Endometrial microvascular endothelial cells (primary cell): ENCODE data around the gene ANKMY1. TPM values are rescaled to one million over a fixed set of nuclear protein-coding genes. Genes with fewer than 3 reads are reported as not detected.

Experiments used
- in situ Hi-C: cut with HindIII; loops from 2 replicates; pipeline ENCODE4 v1.10.0; 2017; ENCODE audit warnings: low sequenced_read_pairs, low pct_unique_long_range_greater_than_20kb; ENCODE audit errors: inconsistent ontology term
- total RNA-seq: library from RNA; depleted of rRNA; stranded (reverse); fragments of >200 nt; gene quantifications from one replicate; pipeline ENCODE4 v1.2.3, GENCODE V29; 2015; ENCODE audit errors: inconsistent ontology term

The ANKMY1 gene
- total RNA-seq, 1 donor from 2014 or later: 3.0 TPM

GRCh38 chr2:240459401-240460252 is 98.2 kb downstream of the ANKMY1 start:
- in situ Hi-C loops: no loop called here

- in situ Hi-C loops: no loop called here
These were observed 98.8 kb downstream of the ANKMY1 start for GRCh38 chr2:240458900-240459391.

DNA sequence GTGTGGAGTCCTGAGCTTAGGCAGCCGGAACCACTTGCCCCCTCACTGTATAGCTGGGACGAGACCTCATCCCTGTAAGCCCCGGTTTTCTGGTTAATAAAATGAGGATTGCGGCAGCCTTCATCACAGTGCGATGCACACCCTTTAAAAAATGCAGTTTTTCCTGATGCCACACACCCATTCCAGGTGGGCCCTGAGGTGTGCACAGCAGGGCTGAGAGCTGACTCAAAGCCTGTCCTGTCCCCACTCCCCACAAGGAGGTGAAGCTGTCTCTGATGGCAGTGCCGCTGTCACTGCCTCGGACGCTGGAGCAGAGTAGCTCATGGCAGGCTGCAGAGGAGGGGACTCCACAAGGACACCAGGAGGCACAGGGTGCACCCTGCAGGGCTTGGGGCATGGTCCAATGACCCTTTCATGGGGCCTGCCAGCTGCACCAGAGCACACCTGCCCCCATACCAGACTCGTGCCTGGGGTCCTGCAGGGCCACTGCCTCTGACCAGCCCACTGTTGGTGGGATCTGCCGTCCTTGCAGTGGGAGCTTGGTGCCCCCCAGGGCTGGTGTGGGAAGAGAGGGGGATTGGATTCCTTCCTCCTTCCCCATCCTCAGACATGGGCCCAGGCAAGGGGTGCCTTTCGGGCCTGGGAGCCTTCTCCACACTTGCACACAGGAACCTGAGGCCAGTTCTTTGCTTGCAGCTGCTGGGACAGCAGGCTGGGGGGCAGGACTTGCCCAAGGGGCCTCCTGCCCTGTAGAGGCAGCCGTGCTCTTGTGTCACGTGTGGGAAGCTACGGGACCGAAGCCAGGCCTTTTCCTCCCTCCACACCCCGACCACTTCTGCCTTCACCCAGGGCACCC is 99.5 kb downstream of the ANKMY1 start:
- in situ Hi-C loops: no loop called here

GRCh38 chr2:240457223-240458043 is 100.4 kb downstream of the ANKMY1 start:
- in situ Hi-C loops: no loop called here

DNA sequence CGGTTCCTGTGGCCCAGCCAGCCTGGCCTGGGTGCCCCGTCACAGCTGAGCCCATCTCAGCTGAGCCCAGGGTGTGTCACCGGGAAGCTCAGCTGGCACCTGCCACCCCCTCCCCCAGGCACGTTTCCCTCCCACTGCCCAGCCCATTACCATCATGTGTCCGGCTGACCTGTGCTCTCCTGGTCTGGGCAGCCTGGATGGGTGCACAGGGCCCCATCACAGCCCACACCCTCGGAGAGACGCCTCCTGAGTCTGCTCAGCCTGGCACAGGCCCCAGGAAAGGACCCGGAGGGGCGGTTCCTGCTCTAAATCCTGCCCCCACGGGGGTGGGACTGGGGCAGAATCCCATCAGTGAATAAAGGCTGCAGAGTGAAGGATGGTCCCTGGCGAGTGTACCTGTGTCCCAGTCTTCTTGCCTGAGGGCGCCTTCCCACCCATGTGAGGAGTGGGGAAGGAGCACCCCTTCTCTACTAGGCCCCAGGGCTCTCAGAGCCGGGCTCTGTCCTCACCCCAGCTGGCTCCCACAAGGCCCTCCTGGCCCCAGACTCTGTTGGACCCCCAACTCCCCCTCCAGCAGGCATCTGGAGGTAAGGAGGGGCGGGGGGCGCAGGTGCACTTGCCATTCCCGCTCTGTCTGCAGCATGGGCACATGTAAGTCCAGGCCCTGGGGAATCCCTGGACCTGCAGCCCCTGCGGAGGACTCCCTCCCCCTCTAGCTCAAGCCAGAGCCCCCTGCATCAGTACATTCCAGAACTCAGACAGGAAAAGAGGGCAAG is 101.2 kb downstream of the ANKMY1 start:
- in situ Hi-C loops: no loop called here

- in situ Hi-C loops: no loop called here
These were observed 101.9 kb downstream of the ANKMY1 start for GRCh38 chr2:240455647-240456446.

DNA sequence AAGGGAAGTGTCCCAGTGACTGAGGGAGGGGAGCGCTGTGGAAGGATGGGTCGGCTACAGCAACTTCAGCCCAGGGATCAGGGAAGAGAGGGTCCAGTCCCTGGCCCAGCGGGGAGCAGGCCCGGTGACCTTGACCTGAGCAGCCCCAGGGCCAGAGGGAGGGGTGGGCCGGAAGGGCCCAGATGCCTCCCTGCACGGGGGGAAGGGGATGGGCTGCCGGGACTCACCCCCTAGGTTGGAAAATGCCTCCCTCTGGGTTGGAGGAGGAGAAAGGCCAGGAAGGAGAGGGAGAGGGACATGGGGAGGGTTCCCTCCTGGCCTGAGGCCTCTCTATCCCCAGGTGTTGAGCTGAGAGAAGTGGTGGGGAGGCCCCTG is 102.5 kb downstream of the ANKMY1 start:
- in situ Hi-C loops: no loop called here

DNA sequence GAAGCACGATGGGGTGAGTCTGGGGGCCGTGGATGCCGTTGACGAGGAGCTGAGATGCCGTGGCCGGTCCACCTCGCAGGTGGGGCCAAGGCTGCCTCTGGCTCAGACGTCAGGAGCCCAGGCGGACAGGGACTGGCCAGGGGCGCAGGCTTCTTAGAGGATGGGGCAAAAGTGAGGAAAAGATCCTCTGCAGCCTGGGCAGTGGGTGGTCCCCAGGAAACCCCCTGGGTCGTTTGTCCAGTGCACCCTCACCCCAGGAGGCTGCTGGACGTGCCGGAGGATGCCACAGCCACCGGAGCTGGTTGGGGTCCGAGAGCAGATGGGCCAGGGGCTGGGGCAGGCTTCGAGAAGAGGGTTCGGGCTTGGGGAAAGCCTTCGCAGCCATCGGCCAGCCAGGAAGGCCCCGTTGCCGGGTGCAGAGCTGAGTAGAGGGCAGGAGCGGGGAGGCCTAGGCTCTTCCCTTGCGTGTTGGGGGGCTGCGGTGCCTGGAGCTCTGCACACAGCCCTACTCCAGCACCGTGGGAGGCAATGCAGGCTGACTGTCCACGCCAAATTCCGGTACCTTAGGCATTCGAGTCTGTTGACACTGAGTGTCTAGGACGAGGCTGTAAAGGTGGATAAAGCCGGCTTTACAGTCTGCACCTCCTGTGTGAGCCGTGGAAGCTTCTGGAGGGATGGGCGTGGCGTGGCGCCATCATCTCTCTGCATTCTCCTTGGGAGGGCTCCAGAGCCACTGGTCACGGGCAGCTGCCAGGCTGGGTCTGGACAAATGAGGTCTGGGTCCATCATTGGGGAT is 103.5 kb downstream of the ANKMY1 start:
- in situ Hi-C loops: no loop called here

DNA sequence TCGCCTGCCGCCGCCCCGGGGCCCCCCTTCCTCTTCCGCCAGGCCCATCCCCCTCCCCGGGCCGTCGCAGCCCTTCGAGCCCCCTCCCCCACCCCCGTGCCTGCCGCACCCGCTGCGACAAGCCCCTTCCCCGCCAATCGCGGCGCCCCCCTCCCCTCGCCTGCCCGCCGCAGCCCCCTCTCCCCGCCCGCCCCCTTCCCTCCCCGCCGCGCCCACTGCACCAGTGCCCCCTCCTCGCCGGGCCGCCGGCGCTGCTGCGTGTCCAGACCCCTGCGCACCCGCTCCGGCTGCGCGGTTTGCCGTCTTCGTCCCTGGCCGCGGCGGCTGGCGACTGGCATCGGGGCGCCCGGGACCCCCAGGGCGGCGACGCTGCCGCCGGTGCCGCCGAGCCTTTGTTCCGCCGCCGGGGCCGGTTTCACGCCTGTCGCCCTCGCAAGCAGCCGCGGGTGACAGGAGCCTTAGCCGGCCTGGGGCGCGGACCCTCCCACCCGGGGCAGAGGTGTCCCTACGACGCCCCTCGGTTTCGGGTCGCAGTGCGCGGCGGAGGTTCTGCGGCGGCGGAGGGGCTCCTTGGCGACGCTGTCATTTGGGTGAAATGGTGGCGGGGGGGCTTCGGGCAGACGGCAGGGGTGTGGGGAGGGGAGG is 104.2 kb downstream of the ANKMY1 start:
- in situ Hi-C loops: no loop called here

- in situ Hi-C loops: no loop called here
These were observed 105.1 kb downstream of the ANKMY1 start for GRCh38 chr2:240452462-240453256.

DNA sequence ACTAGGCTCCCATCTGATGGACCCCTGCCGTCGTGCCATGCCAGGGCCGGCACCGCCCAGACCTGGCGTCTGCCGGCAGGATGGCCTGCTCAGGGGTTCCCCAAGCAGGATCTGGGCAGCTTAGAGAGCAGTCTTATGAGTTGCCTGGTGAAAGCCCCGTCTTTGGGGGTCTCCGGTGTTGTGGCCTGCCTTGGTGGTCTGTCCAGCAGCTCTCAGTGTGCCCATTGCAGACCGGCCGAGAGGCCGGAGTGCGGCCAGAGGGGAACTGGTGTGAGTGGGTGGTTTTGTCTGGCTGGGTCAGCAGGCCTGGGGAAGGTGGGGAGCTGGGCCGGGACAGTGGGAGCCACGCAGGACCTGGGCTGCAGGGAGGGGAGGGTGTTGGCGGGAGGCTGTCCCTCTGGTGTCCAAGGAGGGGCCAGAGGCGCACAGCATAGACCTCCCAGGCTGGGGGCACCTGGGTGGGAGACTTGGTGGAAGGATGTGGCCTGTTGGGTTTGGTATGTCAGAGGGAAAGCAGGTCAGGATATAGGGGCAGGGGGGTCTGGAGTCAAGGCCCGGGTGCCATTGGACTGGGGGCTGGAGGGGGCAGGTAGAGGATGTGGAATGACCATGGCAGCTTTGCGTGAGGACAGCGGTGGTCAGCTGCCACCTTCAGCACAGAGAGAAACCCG is 105.9 kb downstream of the ANKMY1 start:
- in situ Hi-C loops: no loop called here

DNA sequence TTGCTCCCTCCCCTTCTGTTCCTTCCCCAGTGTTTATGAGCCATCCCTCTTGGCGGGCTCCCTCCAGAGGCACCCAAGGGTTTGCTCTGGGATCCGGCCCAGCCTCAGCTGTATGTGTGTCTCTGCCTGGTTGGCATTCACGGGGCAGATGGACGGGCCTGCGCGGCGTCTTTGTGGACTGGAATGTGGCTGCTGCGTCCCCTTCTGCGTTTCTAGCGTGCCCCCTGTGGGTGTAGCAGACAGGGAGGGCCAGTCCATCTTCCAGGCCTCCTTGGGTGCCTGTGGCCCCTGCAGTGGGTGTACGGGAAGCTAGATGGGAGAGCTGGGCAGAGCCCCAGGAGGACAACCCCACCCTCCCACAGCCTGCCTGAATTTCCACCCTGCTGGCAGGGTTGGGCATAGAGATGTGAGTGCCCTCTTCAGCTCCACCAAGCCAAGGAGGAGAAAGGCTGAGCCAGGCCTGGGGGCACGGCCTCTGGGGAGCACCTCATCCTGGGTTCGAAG is 106.6 kb downstream of the ANKMY1 start:
- in situ Hi-C loops: no loop called here

DNA sequence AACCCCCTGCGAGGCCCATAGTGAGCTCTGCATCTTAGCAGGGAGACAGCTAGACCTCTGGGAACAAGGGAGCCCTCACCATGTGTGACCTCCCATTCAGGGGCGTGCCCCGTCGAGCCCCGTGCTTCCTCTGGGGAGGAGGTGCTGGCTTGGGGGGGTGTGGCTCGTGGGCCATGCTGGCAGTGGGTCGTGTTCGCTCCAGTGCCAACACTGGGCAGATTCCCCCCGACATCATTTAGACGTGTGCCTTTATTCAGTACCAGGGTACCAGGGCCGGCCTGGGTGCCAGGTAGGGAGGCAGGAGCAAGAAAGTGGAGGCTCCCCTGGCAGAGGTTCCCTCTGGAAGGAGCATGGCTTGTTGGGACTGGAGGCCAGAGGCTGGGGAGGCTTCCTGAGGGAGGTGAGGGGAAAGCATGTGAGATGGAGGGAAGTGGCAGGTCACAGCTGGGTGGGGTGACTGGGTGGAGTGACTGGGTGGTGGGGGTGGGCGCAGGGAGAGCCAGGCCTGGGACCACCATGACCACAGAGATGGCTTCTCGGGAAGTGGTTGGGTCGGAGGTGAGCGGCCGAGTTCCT is 107.2 kb downstream of the ANKMY1 start:
- in situ Hi-C loops: no loop called here

- in situ Hi-C loops: no loop called here
These were observed 107.8 kb downstream of the ANKMY1 start for GRCh38 chr2:240449764-240450531.
